WTC11 (cell line): Measurements from ENCODE around the gene AKT3. TPM values are rescaled to one million over a fixed set of nuclear protein-coding genes. Genes with fewer than 3 reads are reported as not detected.

ENCODE experiments used
- ATAC-seq: fragments of 200-7000 bp; cut with Tn5 transposase; 2 replicates; pipeline ENCODE4 v1.10.0; 2021; ENCODE audit warnings: mild to moderate bottlenecking, moderate library complexity
- CTCF ChIA-PET: fragments of 300-600 bp; sonication (Branson Sonifier 250); formaldehyde crosslinking; loops from one replicate; lab custom pipeline; 2021; ENCODE audit warnings: antibody characterized with exemption; lab: Charles Lee
- POLR2A ChIA-PET: fragments of 350-600 bp; sonication (Branson Sonifier 250); formaldehyde crosslinking; loops from one replicate; lab custom pipeline; 2021; ENCODE audit warnings: antibody characterized with exemption; lab: Charles Lee
- DNase-seq: peaks from one replicate; pipeline ENCODE4 v3.0.0; 2021; ENCODE audit warnings: low spot score
- H3K27ac Mint-ChIP-seq: 2 replicates; pipeline ENCODE4 v1.8.0; 2021; ENCODE audit warnings: mixed read lengths
- H3K27me3 Mint-ChIP-seq: 2 replicates; pipeline ENCODE4 v1.8.0; 2021; ENCODE audit warnings: low read depth, mild to moderate bottlenecking, moderate library complexity, mixed read lengths
- H3K36me3 Mint-ChIP-seq: 2 replicates; pipeline ENCODE4 v1.8.0; 2021; ENCODE audit warnings: mixed read lengths
- H3K4me1 Mint-ChIP-seq: 2 replicates; pipeline ENCODE4 v1.8.0; 2022; ENCODE audit warnings: mixed read lengths
- H3K4me3 Mint-ChIP-seq: 2 replicates; pipeline ENCODE4 v1.8.0; 2021; ENCODE audit warnings: mild to moderate bottlenecking, moderate library complexity, mixed read lengths
- H3K9me3 Mint-ChIP-seq: 2 replicates; pipeline ENCODE4 v1.8.0; 2021; ENCODE audit warnings: mixed read lengths
- CBFB ChIP-seq: sonication (generic); formaldehyde crosslinking; IDR thresholded peaks from 2 replicates; pipeline ENCODE4 v1.8.1; 2022; ENCODE audit warnings: mild to moderate bottlenecking, low read depth, missing genetic modification reagents
- ELF4 ChIP-seq: sonication (generic); formaldehyde crosslinking; IDR thresholded peaks from 2 replicates; pipeline ENCODE4 v1.8.1; 2022; ENCODE audit warnings: low read depth, mild to moderate bottlenecking, moderate library complexity, missing genetic modification reagents
- ESRRA ChIP-seq: sonication (generic); formaldehyde crosslinking; IDR thresholded peaks from 2 replicates; pipeline ENCODE4 v1.8.1; 2022; ENCODE audit warnings: mild to moderate bottlenecking, missing genetic modification reagents, borderline replicate concordance
- ETV6 ChIP-seq: sonication (generic); formaldehyde crosslinking; IDR thresholded peaks from 2 replicates; pipeline ENCODE4 v1.8.1; 2022; ENCODE audit warnings: mild to moderate bottlenecking, missing genetic modification reagents
- HMGA2 ChIP-seq: fragments of 250-450 bp; sonication (Bioruptor Pico); IDR thresholded peaks from 2 replicates; pipeline ENCODE4 v1.4.0; 2021; ENCODE audit warnings: mild to moderate bottlenecking, moderate library complexity
- MXD4 ChIP-seq: fragments of 250-450 bp; sonication (Bioruptor Pico); IDR thresholded peaks from 2 replicates; pipeline ENCODE4 v1.8.0; 2021; ENCODE audit warnings: mild to moderate bottlenecking, moderate library complexity, borderline replicate concordance
- NFATC4 ChIP-seq: fragments of 250-450 bp; sonication (Bioruptor Pico); IDR thresholded peaks from 2 replicates; pipeline ENCODE4 v1.9.0; 2021; ENCODE audit warnings: mild to moderate bottlenecking
- NR3C1 ChIP-seq: sonication (generic); formaldehyde crosslinking; conservative IDR thresholded peaks from 2 replicates; pipeline ENCODE4 v1.8.1; 2023; ENCODE audit warnings: low read depth, mild to moderate bottlenecking, missing genetic modification reagents
- OVOL2 ChIP-seq: fragments of 250-450 bp; sonication (Bioruptor Pico); IDR thresholded peaks from 2 replicates; pipeline ENCODE4 v1.9.0; 2021; ENCODE audit warnings: mild to moderate bottlenecking, borderline replicate concordance
- TP53 ChIP-seq: sonication (generic); formaldehyde crosslinking; IDR thresholded peaks from 2 replicates; pipeline ENCODE4 v1.8.1; 2023; ENCODE audit warnings: mild to moderate bottlenecking, missing genetic modification reagents
- total RNA-seq: library from RNA; stranded (reverse); gene quantifications from 3 replicates; pipeline ENCODE4 v1.2.3, GENCODE V29; 2021
- TF ChIP-seq, protein P1 (sequence below): fragments of 250-450 bp; sonication (Bioruptor Pico); IDR thresholded peaks from 2 replicates; pipeline ENCODE4 v2.1.2; 2022; ENCODE audit warnings: mild to moderate bottlenecking, moderate library complexity
- TF ChIP-seq, protein P2 (sequence below): sonication (generic); formaldehyde crosslinking; IDR thresholded peaks from 2 replicates; pipeline ENCODE4 v1.8.1; 2023; ENCODE audit warnings: mild to moderate bottlenecking, missing genetic modification reagents, moderate library complexity
- TF ChIP-seq, protein P3 (sequence below): sonication (generic); formaldehyde crosslinking; IDR thresholded peaks from 2 replicates; pipeline ENCODE4 v1.8.0; 2022; ENCODE audit warnings: mild to moderate bottlenecking, missing genetic modification reagents
- TF ChIP-seq, protein P4 (sequence below): sonication (generic); formaldehyde crosslinking; conservative IDR thresholded peaks from 2 replicates; pipeline ENCODE4 v1.8.1; 2023; ENCODE audit warnings: mild to moderate bottlenecking, low read depth, missing genetic modification reagents, moderate library complexity
- TF ChIP-seq, protein P5 (sequence below): sonication (generic); formaldehyde crosslinking; IDR thresholded peaks from 2 replicates; pipeline ENCODE4 v1.8.1; 2022; ENCODE audit warnings: mild to moderate bottlenecking, missing genetic modification reagents, moderate library complexity, borderline replicate concordance
- TF ChIP-seq, protein P6 (sequence below): sonication (generic); formaldehyde crosslinking; IDR thresholded peaks from 2 replicates; pipeline ENCODE4 v1.8.0; 2022; ENCODE audit warnings: mild to moderate bottlenecking, missing genetic modification reagents
- TF ChIP-seq, protein P7 (sequence below): sonication (generic); formaldehyde crosslinking; IDR thresholded peaks from 2 replicates; pipeline ENCODE4 v1.8.1; 2023; ENCODE audit warnings: mild to moderate bottlenecking, missing genetic modification reagents

AKT3 gene
- total RNA-seq, 1 experiment from 2014 or later = 38.5 TPM

DNA sequence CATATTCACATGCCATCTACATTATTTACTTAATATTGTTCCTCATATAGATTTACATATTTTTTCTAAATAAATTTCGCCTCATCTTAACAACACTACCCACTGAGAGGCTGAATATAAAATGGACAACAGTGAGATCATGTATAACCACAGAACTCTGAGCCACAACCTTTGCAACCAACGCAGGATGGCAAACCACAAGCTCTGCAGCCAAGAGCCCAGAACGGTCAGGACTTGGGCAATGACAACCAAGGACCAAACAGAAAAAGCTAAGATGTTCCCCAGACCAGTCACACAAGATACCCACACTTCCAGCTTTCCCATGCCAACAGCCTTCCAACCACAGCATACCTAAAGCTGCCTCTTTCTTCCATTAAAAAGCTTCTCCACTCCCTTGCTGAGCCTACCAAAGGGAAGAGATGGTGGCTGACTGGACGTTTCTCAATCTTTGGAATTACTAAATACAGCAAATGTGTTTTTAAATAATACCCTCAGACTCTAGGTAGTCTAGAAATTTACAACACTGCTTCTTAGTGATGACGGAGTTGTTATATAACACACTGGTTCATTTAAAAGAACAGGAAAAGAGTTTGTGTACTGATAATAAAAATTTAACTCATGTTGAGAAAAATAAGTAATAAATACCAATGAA is 117.9 kb downstream of the AKT3 start:
- POLR2A ChIA-PET = no interaction called here
- no peak for DNase-seq
- Mint-ChIP-seq H3K9me3 (peaks cover 5% of the 10 kb centered on the region), H3K4me3 (no peak overlapping the region), H3K4me1 (peaks cover 68% of the 10 kb centered on the region), H3K27me3 (no peaks in the 10 kb centered on the region), H3K27ac (peak overlapping the region; percentile 91), H3K36me3 (peaks cover 4% of the 10 kb centered on the region; the same call in 1 of the 2 replicates)
- no peak; the same call in 1 of the 2 replicates for ATAC-seq
- TF ChIP-seq, protein P1, sequence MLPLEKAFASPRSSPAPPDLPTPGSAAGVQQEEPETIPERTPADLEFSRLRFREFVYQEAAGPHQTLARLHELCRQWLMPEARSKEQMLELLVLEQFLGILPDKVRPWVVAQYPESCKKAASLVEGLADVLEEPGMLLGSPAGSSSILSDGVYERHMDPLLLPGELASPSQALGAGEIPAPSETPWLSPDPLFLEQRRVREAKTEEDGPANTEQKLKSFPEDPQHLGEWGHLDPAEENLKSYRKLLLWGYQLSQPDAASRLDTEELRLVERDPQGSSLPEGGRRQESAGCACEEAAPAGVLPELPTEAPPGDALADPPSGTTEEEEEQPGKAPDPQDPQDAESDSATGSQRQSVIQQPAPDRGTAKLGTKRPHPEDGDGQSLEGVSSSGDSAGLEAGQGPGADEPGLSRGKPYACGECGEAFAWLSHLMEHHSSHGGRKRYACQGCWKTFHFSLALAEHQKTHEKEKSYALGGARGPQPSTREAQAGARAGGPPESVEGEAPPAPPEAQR (CRISPR knock-in tag) = no peak
- no peak for TF ChIP-seq ELF4 (CRISPR knock-in tag)
- TF ChIP-seq HMGA2 = no peak
- CTCF ChIA-PET = interaction anchor here (2.0 to 2.2 kb wide), 2 partner anchors 8 to 16 kb away, joined by 5 to 6 read pairs; no protein-coding TSS in a partner anchor

DNA sequence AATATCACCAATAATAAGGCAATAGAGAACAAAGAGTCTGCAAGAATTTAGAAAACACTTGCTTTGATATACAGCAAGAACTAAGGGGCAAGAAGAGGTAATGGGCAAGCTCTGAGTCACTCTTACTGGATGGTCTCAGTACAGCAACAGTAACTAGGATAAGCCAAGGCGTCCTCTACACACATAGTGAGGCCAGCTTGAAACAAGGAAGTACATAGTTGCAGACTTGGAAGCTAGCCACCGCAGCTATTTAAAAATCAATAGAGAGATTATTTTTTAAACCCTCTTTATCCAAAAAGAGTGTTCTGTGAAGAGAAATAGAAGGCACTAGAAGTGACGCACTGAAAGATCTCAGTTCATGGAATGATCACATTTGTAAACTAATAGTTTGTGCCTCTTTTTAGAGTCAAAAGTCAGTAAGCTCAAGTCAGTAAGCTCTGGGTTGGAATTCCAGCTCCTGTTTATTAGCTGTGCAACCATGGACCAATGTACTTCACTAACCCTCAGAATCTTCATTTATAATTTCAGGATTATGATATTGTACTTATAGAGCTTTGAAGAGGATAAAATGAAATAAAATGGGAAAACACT is 118.6 kb downstream of the AKT3 start:
- Mint-ChIP-seq H3K27me3 (no peaks in the 10 kb centered on the region), H3K36me3 (peaks cover 4% of the 10 kb centered on the region; the same call in 1 of the 2 replicates), H3K4me3 (no peak overlapping the region), H3K9me3 (peaks cover 5% of the 10 kb centered on the region), H3K27ac (peak overlapping the region; percentile 67), H3K4me1 (peaks cover 66% of the 10 kb centered on the region)
- TF ChIP-seq, protein P2, sequence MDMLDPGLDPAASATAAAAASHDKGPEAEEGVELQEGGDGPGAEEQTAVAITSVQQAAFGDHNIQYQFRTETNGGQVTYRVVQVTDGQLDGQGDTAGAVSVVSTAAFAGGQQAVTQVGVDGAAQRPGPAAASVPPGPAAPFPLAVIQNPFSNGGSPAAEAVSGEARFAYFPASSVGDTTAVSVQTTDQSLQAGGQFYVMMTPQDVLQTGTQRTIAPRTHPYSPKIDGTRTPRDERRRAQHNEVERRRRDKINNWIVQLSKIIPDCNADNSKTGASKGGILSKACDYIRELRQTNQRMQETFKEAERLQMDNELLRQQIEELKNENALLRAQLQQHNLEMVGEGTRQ (CRISPR knock-in tag) = no peak
- TF ChIP-seq, protein P3, sequence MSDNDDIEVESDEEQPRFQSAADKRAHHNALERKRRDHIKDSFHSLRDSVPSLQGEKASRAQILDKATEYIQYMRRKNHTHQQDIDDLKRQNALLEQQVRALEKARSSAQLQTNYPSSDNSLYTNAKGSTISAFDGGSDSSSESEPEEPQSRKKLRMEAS (CRISPR knock-in tag) = no peak
- TF ChIP-seq, protein P4, sequence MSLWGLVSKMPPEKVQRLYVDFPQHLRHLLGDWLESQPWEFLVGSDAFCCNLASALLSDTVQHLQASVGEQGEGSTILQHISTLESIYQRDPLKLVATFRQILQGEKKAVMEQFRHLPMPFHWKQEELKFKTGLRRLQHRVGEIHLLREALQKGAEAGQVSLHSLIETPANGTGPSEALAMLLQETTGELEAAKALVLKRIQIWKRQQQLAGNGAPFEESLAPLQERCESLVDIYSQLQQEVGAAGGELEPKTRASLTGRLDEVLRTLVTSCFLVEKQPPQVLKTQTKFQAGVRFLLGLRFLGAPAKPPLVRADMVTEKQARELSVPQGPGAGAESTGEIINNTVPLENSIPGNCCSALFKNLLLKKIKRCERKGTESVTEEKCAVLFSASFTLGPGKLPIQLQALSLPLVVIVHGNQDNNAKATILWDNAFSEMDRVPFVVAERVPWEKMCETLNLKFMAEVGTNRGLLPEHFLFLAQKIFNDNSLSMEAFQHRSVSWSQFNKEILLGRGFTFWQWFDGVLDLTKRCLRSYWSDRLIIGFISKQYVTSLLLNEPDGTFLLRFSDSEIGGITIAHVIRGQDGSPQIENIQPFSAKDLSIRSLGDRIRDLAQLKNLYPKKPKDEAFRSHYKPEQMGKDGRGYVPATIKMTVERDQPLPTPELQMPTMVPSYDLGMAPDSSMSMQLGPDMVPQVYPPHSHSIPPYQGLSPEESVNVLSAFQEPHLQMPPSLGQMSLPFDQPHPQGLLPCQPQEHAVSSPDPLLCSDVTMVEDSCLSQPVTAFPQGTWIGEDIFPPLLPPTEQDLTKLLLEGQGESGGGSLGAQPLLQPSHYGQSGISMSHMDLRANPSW (CRISPR knock-in tag) = no peak
- no peak for TF ChIP-seq TP53
- no peak for TF ChIP-seq NR3C1
- TF ChIP-seq OVOL2 (CRISPR knock-in tag) = no peak
- TF ChIP-seq CBFB (CRISPR knock-in tag) = no peak
- TF ChIP-seq NFATC4 (CRISPR knock-in tag) = no peak
- no peak for TF ChIP-seq ELF4 (CRISPR knock-in tag)
- no peak for TF ChIP-seq ESRRA (CRISPR knock-in tag)
- TF ChIP-seq ETV6 (CRISPR knock-in tag) = no peak
- TF ChIP-seq, protein P5, sequence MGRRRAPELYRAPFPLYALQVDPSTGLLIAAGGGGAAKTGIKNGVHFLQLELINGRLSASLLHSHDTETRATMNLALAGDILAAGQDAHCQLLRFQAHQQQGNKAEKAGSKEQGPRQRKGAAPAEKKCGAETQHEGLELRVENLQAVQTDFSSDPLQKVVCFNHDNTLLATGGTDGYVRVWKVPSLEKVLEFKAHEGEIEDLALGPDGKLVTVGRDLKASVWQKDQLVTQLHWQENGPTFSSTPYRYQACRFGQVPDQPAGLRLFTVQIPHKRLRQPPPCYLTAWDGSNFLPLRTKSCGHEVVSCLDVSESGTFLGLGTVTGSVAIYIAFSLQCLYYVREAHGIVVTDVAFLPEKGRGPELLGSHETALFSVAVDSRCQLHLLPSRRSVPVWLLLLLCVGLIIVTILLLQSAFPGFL (CRISPR knock-in tag) = no peak
- TF ChIP-seq, protein P6, sequence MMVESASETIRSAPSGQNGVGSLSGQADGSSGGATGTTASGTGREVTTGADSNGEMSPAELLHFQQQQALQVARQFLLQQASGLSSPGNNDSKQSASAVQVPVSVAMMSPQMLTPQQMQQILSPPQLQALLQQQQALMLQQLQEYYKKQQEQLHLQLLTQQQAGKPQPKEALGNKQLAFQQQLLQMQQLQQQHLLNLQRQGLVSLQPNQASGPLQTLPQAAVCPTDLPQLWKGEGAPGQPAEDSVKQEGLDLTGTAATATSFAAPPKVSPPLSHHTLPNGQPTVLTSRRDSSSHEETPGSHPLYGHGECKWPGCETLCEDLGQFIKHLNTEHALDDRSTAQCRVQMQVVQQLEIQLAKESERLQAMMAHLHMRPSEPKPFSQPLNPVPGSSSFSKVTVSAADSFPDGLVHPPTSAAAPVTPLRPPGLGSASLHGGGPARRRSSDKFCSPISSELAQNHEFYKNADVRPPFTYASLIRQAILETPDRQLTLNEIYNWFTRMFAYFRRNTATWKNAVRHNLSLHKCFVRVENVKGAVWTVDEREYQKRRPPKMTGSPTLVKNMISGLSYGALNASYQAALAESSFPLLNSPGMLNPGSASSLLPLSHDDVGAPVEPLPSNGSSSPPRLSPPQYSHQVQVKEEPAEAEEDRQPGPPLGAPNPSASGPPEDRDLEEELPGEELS = no peak
- TF ChIP-seq, protein P7, sequence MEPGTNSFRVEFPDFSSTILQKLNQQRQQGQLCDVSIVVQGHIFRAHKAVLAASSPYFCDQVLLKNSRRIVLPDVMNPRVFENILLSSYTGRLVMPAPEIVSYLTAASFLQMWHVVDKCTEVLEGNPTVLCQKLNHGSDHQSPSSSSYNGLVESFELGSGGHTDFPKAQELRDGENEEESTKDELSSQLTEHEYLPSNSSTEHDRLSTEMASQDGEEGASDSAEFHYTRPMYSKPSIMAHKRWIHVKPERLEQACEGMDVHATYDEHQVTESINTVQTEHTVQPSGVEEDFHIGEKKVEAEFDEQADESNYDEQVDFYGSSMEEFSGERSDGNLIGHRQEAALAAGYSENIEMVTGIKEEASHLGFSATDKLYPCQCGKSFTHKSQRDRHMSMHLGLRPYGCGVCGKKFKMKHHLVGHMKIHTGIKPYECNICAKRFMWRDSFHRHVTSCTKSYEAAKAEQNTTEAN (CRISPR knock-in tag) = no peak
- TF ChIP-seq MXD4 (CRISPR knock-in tag) = no peak
- ChIA-PET POLR2A (no interaction called here), CTCF (interaction anchor here (1.2 to 2.2 kb wide), 4 partner anchors 9 to 23 kb away, joined by 4 to 6 read pairs (median 4); no protein-coding TSS in a partner anchor)
- DNase-seq (no peak), ATAC-seq (no peak)
